ENCODE results near the gene RNF220.
A peak's percentile ranks its signal among the peaks of the same experiment; 100 is the strongest.

- TF ChIP-seq, protein P1, sequence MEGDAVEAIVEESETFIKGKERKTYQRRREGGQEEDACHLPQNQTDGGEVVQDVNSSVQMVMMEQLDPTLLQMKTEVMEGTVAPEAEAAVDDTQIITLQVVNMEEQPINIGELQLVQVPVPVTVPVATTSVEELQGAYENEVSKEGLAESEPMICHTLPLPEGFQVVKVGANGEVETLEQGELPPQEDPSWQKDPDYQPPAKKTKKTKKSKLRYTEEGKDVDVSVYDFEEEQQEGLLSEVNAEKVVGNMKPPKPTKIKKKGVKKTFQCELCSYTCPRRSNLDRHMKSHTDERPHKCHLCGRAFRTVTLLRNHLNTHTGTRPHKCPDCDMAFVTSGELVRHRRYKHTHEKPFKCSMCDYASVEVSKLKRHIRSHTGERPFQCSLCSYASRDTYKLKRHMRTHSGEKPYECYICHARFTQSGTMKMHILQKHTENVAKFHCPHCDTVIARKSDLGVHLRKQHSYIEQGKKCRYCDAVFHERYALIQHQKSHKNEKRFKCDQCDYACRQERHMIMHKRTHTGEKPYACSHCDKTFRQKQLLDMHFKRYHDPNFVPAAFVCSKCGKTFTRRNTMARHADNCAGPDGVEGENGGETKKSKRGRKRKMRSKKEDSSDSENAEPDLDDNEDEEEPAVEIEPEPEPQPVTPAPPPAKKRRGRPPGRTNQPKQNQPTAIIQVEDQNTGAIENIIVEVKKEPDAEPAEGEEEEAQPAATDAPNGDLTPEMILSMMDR (conservative IDR thresholded peaks at IDR 0.05; ENCODE audit: low read depth, low read length) = 0 out of 2 replicates have a peak, but pooled peaks have one; percentile 20
- no peak for TF ChIP-seq EZH2 (IDR thresholded peaks at IDR 0.05; ENCODE audit: low read length, unreplicated experiment)
- no peak for TF ChIP-seq EZH2phosphoT487 (IDR thresholded peaks at IDR 0.05; ENCODE audit: borderline replicate concordance, low read length)
Measured at GRCh38 chr1:44674113-44675000, 269.3 kb downstream of the RNF220 start, which contains the start of the genes ARMH1 and TMEM53.
